HEK293 (cell line): ENCODE data around the gene TSPAN2.

Experiments
- CTCF ChIA-PET: fragments of 350-600 bp; formaldehyde crosslinking; extraction: SDS; loops from one replicate; lab custom pipeline; 2021; ENCODE audit warnings: antibody characterized with exemption; lab: Yijun Ruan, JAX
- POLR2A ChIA-PET: fragments of 300-600 bp; formaldehyde crosslinking; extraction: SDS; loops from one replicate; lab custom pipeline; 2020; ENCODE audit warnings: antibody characterized with exemption, inconsistent platforms; lab: Yijun Ruan, JAX
- H3K27ac ChIP-seq: fragments of 200-500 bp; sonication (Bioruptor generic); 2 replicates; pipeline ENCODE4 v1.5.1; 2014; ENCODE audit warnings: low read depth, low read length, control low read depth, inconsistent platforms; ENCODE audit errors: extremely low read depth
- H3K36me3 ChIP-seq, 2 experiments: fragments of 200-500 bp in 1 of 2; sonication (Bioruptor generic) in 1 of 2; 1 replicate in 1 of 2; 2 replicates in 1 of 2; pipeline ENCODE4 v1.5.1; 2014 to 2017; ENCODE audit warnings: inconsistent platforms in 2 of 2, low read length in 2 of 2; ENCODE audit not compliant: control insufficient read depth in 2 of 2, insufficient read depth in 1 of 2
- H3K4me1 ChIP-seq: fragments of 200-500 bp; sonication (Bioruptor generic); 2 replicates; pipeline ENCODE4 v1.5.1; 2014; ENCODE audit warnings: mild to moderate bottlenecking, low read length, inconsistent platforms; ENCODE audit not compliant: control insufficient read depth, insufficient read depth
- H3K4me3 ChIP-seq: 2 replicates; pipeline ENCODE4 v1.5.1; 2011; ENCODE audit warnings: low read depth, mild to moderate bottlenecking, control low read depth, low read length, moderate library complexity
- H3K9me3 ChIP-seq: fragments of 200-500 bp; sonication (Bioruptor generic); 2 replicates; pipeline ENCODE4 v1.5.1; 2014; ENCODE audit warnings: low read depth, low read length, inconsistent platforms; ENCODE audit not compliant: control insufficient read depth, insufficient read depth
- FEZF1 ChIP-seq: fragments of 450-650 bp; formaldehyde crosslinking; IDR thresholded peaks from 2 replicates; pipeline ENCODE4 v1.5.1; 2016; ENCODE audit warnings: missing biosample characterization, missing genetic modification characterization
- HOXC10 ChIP-seq: sonication (generic); formaldehyde crosslinking; IDR thresholded peaks from 2 replicates; pipeline ENCODE4 v1.8.1; 2023; ENCODE audit warnings: mild to moderate bottlenecking, missing genetic modification reagents
- KLF9 ChIP-seq: fragments of 450-650 bp; formaldehyde crosslinking; IDR thresholded peaks from 2 replicates; pipeline ENCODE4 v1.5.1; 2016; ENCODE audit warnings: missing biosample characterization, missing genetic modification characterization, low read depth
- SCRT1 ChIP-seq: fragments of 450-650 bp; formaldehyde crosslinking; IDR thresholded peaks from 2 replicates; pipeline ENCODE4 v1.5.1; 2016; ENCODE audit warnings: missing biosample characterization, missing genetic modification characterization, borderline replicate concordance
- ZNF140 ChIP-seq: fragments of 450-650 bp; formaldehyde crosslinking; IDR thresholded peaks from 2 replicates; pipeline ENCODE4 v1.5.1; 2016; ENCODE audit warnings: missing biosample characterization, missing genetic modification characterization
- ZNF214 ChIP-seq: fragments of 450-650 bp; formaldehyde crosslinking; IDR thresholded peaks from 2 replicates; pipeline ENCODE4 v1.5.1; 2017; ENCODE audit warnings: missing biosample characterization, mild to moderate bottlenecking, missing genetic modification characterization, borderline replicate concordance
- ZNF280C ChIP-seq: fragments of 450-650 bp; formaldehyde crosslinking; IDR thresholded peaks from 2 replicates; pipeline ENCODE4 v1.5.1; 2016; ENCODE audit warnings: missing biosample characterization, missing genetic modification characterization
- ZNF280D ChIP-seq: fragments of 450-650 bp; formaldehyde crosslinking; IDR thresholded peaks from 2 replicates; pipeline ENCODE4 v1.5.1; 2016; ENCODE audit warnings: missing biosample characterization, missing genetic modification characterization
- ZNF362 ChIP-seq: fragments of 450-650 bp; formaldehyde crosslinking; IDR thresholded peaks from 2 replicates; pipeline ENCODE4 v1.5.1; 2016; ENCODE audit warnings: missing biosample characterization, missing genetic modification characterization
- ZNF398 ChIP-seq: fragments of 450-650 bp; formaldehyde crosslinking; IDR thresholded peaks from 2 replicates; pipeline ENCODE4 v1.5.1; 2017; ENCODE audit warnings: missing biosample characterization, missing genetic modification characterization
- ZNF514 ChIP-seq: fragments of 450-650 bp; formaldehyde crosslinking; IDR thresholded peaks from 2 replicates; pipeline ENCODE4 v1.5.1; 2016; ENCODE audit warnings: missing biosample characterization, missing genetic modification characterization
- ZNF518A ChIP-seq: fragments of 450-650 bp; formaldehyde crosslinking; conservative IDR thresholded peaks from 2 replicates; pipeline ENCODE4 v1.5.1; 2016; ENCODE audit warnings: low read depth, missing biosample characterization, missing genetic modification characterization
- ZNF529 ChIP-seq: fragments of 450-650 bp; formaldehyde crosslinking; IDR thresholded peaks from 2 replicates; pipeline ENCODE4 v1.5.1; 2017; ENCODE audit warnings: missing genetic modification characterization, missing biosample characterization; ENCODE audit not compliant: insufficient replicate concordance
- ZNF548 ChIP-seq: fragments of 450-650 bp; formaldehyde crosslinking; IDR thresholded peaks from 2 replicates; pipeline ENCODE4 v1.5.1; 2016; ENCODE audit warnings: missing biosample characterization, missing genetic modification characterization
- ZNF626 ChIP-seq: fragments of 450-650 bp; sonication (Bioruptor Pico); formaldehyde crosslinking; IDR thresholded peaks from 2 replicates; pipeline ENCODE4 v1.5.1; 2018; ENCODE audit warnings: missing biosample characterization, missing genetic modification characterization, inconsistent platforms
- ZSCAN18 ChIP-seq: fragments of 450-650 bp; formaldehyde crosslinking; IDR thresholded peaks from 2 replicates; pipeline ENCODE4 v1.5.1; 2016; ENCODE audit warnings: missing biosample characterization, missing genetic modification characterization

TSPAN2 gene

GRCh38 chr1:115067161-115067859 lies 22.0 kb downstream of the TSPAN2 start:
- TF ChIP-seq ZNF514 (tag by site-specific recombination): no peak
- no peak for TF ChIP-seq ZNF548 (tag by site-specific recombination)
- no peak for TF ChIP-seq KLF9 (tag by site-specific recombination)
- no peak for TF ChIP-seq ZNF518A
- TF ChIP-seq HOXC10 (CRISPR knock-in tag): no peak
- no peak for TF ChIP-seq FEZF1 (tag by site-specific recombination)
- no peak overlapping the region for H3K4me3 ChIP-seq
- ChIA-PET POLR2A (no interaction called here), CTCF (interaction anchor here (0.9 kb wide), 1 partner anchor 14 kb away, joined by 7 read pairs; no protein-coding TSS in a partner anchor)
- no peaks in the 10 kb centered on the region for H3K4me1 ChIP-seq
- no peaks in the 10 kb centered on the region for H3K9me3 ChIP-seq
- no peaks in the 10 kb centered on the region for H3K36me3 ChIP-seq
- H3K27ac ChIP-seq: no peak overlapping the region

GRCh38 chr1:115065021-115065420 lies 24.3 kb downstream of the TSPAN2 start:
- Histone ChIP-seq H3K4me1 (no peaks in the 10 kb centered on the region), H3K36me3 (no peaks in the 10 kb centered on the region), H3K27ac (no peak overlapping the region), H3K9me3 (no peaks in the 10 kb centered on the region), H3K4me3 (no peak overlapping the region)
- TF ChIP-seq ZNF280D: no peak
- no peak for TF ChIP-seq ZNF626 (tag by site-specific recombination)
- TF ChIP-seq ZNF362 (tag by site-specific recombination): no peak
- TF ChIP-seq ZNF140: no peak
- no peak for TF ChIP-seq ZNF280C (tag by site-specific recombination)
- TF ChIP-seq ZNF529 (tag by site-specific recombination): no peak
- no peak for TF ChIP-seq ZSCAN18
- TF ChIP-seq ZNF214: no peak
- TF ChIP-seq ZNF398 (tag by site-specific recombination): no peak
- TF ChIP-seq SCRT1 (tag by site-specific recombination): no peak
- POLR2A ChIA-PET: no interaction called here
- CTCF ChIA-PET: interaction anchor here (1.7 kb wide), 1 partner anchor 13 kb away, joined by 10 read pairs; no protein-coding TSS in a partner anchor
